Thymus (tissue), 11 donors: ENCODE data around the gene ARID1B. TPM values are rescaled to one million over a fixed set of nuclear protein-coding genes. Genes with fewer than 3 reads are reported as not detected.

Experiments
- DNase-seq, 9 donors: peaks; one replicate each; pipeline ENCODE4 v3.0.0-alpha.2; 2013; ENCODE audit warnings: low spot score in 9 of 9, low read depth in 6 of 9, missing footprints in 1 of 9
- H3K27ac ChIP-seq, 2 donors: one replicate each; pipeline ENCODE4 v1.5.1; 2013; ENCODE audit warnings: control low read depth in 1 of 2, low read depth in 1 of 2, low read length in 1 of 2, mild to moderate bottlenecking in 1 of 2, moderate library complexity in 1 of 2
- H3K27me3 ChIP-seq, 2 donors: one replicate each; pipeline ENCODE4 v1.5.1; 2013; ENCODE audit warnings: low read length in 1 of 2; ENCODE audit not compliant: control insufficient read depth in 2 of 2, insufficient read depth in 1 of 2
- H3K36me3 ChIP-seq, 2 donors: one replicate each; pipeline ENCODE4 v1.5.1; 2013; ENCODE audit warnings: low read length in 1 of 2, mild to moderate bottlenecking in 1 of 2, moderate library complexity in 1 of 2; ENCODE audit not compliant: control insufficient read depth in 2 of 2, insufficient read depth in 2 of 2
- H3K4me1 ChIP-seq, 2 donors: one replicate each; pipeline ENCODE4 v1.5.1; 2013; ENCODE audit warnings: low read length in 2 of 2; ENCODE audit not compliant: control insufficient read depth in 2 of 2, insufficient read depth in 2 of 2
- H3K4me3 ChIP-seq, 2 donors: one replicate each; pipeline ENCODE4 v1.5.1; 2013; ENCODE audit warnings: low read length in 2 of 2, control low read depth in 1 of 2, mild to moderate bottlenecking in 1 of 2
- H3K9me3 ChIP-seq, 2 donors: one replicate each; pipeline ENCODE4 v1.5.1; 2013; ENCODE audit warnings: low read length in 1 of 2, mild to moderate bottlenecking in 1 of 2; ENCODE audit not compliant: control insufficient read depth in 2 of 2, insufficient read depth in 1 of 2
- WGBS: extraction: QIAGEN DNeasy Blood & Tissue Kit; methylation state at CpG from one replicate; pipeline ENCODE4 v1.1.7; 2013; 5-methylcytosine and 5-hydroxymethylcytosine counted together
- polyA plus RNA-seq: library from polyadenylated mRNA; stranded (reverse); fragments of 200-250 nt; gene quantifications from one replicate; pipeline ENCODE4 v1.2.3, GENCODE V29; 2013
- total RNA-seq: library from RNA; stranded (reverse); fragments of 120-200 nt; gene quantifications from one replicate; pipeline ENCODE4 v1.2.4, GENCODE V29; 2013
- donor health status: healthy.

ARID1B gene
- total and polyA plus RNA-seq, 2 donors, result 24.0 to 26.5 TPM

GRCh38 chr6:156859686-156860085 is 82.5 kb downstream of the ARID1B start:
- H3K36me3 ChIP-seq, result no peaks in the 10 kb centered on the region
- peaks cover 6 to 16% of the 10 kb centered on the region in 2 donors for H3K4me1 ChIP-seq
- WGBS, result 94% methylated on average over 1 of the region's 1 CpG
- H3K27ac ChIP-seq, result no peak overlapping the region
- no peak overlapping the region for H3K4me3 ChIP-seq
- DNase-seq, result no peak
- H3K27me3 ChIP-seq, result no peaks in the 10 kb centered on the region
- no peaks in the 10 kb centered on the region for H3K9me3 ChIP-seq

GRCh38 chr6:156862711-156863110 is 85.5 kb downstream of the ARID1B start:
- 93% methylated on average over 7 of the region's 7 CpGs for WGBS
- H3K27ac ChIP-seq, result no peak overlapping the region
- H3K27me3 ChIP-seq, result no peaks in the 10 kb centered on the region
- no peak overlapping the region for H3K4me3 ChIP-seq
- H3K4me1 ChIP-seq, result peaks cover 6 to 9% of the 10 kb centered on the region in 2 donors
- H3K9me3 ChIP-seq, result no peaks in the 10 kb centered on the region
- H3K36me3 ChIP-seq, result peaks cover 0 to 2% of the 10 kb centered on the region in 2 donors
- no peak for DNase-seq

DNA sequence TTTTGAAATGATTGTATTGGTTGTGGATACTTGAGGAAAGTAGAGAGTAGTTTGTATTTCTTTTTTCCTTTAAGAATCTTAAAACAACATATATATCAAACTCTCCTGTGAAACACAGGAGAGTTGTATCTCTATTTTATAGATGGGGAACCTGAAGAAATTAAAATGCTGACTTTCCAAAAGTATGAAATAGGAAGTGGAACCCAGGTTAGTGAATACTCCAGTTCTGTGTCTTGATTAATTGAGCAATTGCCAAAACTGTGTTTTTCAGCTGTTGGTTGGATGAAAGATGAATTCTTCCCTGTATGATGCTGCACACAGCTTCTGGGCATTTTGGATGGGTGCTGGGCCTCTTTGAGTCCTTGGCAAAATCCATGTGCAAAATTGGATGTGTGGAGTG is 86.3 kb downstream of the ARID1B start:
- no peaks in the 10 kb centered on the region for H3K27me3 ChIP-seq
- no peak overlapping the region for H3K4me3 ChIP-seq
- H3K27ac ChIP-seq, result no peak overlapping the region
- DNase-seq, result no peak
- H3K9me3 ChIP-seq, result no peaks in the 10 kb centered on the region
- H3K36me3 ChIP-seq, result peaks cover 0 to 2% of the 10 kb centered on the region in 2 donors
- H3K4me1 ChIP-seq, result peaks cover 6 to 9% of the 10 kb centered on the region in 2 donors

GRCh38 chr6:156864557-156864956 is 87.4 kb downstream of the ARID1B start:
- H3K36me3 ChIP-seq, result peaks cover 0 to 2% of the 10 kb centered on the region in 2 donors
- 97% methylated on average over 6 of the region's 6 CpGs for WGBS
- H3K4me1 ChIP-seq, result peaks cover 2 to 6% of the 10 kb centered on the region in 2 donors
- H3K9me3 ChIP-seq, result no peaks in the 10 kb centered on the region
- H3K27me3 ChIP-seq, result no peaks in the 10 kb centered on the region
- H3K27ac ChIP-seq, result no peak overlapping the region
- H3K4me3 ChIP-seq, result no peak overlapping the region
- DNase-seq, result no peak

- Histone ChIP-seq H3K27me3 (no peaks in the 10 kb centered on the region), H3K36me3 (peaks cover 0 to 4% of the 10 kb centered on the region in 2 donors), H3K4me1 (peaks cover 0 to 6% of the 10 kb centered on the region in 2 donors), H3K4me3 (no peak overlapping the region), H3K9me3 (no peaks in the 10 kb centered on the region), H3K27ac (no peak overlapping the region)
- no peak for DNase-seq
- WGBS, result 95% methylated on average over 1 of the region's 1 CpG
These were observed 87.9 kb downstream of the ARID1B start for GRCh38 chr6:156865019-156865629.

GRCh38 chr6:156866220-156867015 is 89.2 kb downstream of the ARID1B start:
- no peak overlapping the region for H3K4me3 ChIP-seq
- peaks cover 0 to 6% of the 10 kb centered on the region in 2 donors for H3K4me1 ChIP-seq
- 88% methylated on average over 10 of the region's 10 CpGs for WGBS
- no peaks in the 10 kb centered on the region for H3K27me3 ChIP-seq
- H3K27ac ChIP-seq, result peak overlapping the region in 1 of 2 donors; percentile 38
- peaks cover 0 to 8% of the 10 kb centered on the region in 2 donors for H3K36me3 ChIP-seq
- no peak for DNase-seq
- no peaks in the 10 kb centered on the region for H3K9me3 ChIP-seq

DNA sequence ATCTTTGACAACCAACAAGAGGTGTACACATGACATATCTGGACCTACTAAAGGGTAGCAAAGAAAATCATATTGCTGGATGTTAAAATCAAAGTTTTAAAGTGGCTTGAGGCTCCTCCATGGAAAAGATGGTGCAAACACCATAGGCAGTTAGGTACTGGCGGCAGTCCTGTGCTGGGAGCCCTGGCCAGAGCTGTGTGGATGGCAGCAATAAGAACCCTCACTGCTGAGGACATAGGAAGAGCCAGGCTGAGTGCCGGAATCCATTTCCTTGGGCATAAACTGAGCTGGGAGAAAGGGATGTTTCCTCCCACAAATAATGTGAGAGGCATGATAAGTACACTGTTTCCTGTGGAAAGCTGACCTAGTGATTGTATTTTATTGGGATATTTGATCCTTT is 89.9 kb downstream of the ARID1B start:
- Histone ChIP-seq H3K27me3 (no peaks in the 10 kb centered on the region), H3K27ac (no peak overlapping the region), H3K36me3 (peaks cover 0 to 8% of the 10 kb centered on the region in 2 donors), H3K4me1 (peaks cover 0 to 6% of the 10 kb centered on the region in 2 donors), H3K9me3 (no peaks in the 10 kb centered on the region), H3K4me3 (no peak overlapping the region)
- DNase-seq, result no peak
- 95% methylated on average over 2 of the region's 2 CpGs for WGBS

DNA sequence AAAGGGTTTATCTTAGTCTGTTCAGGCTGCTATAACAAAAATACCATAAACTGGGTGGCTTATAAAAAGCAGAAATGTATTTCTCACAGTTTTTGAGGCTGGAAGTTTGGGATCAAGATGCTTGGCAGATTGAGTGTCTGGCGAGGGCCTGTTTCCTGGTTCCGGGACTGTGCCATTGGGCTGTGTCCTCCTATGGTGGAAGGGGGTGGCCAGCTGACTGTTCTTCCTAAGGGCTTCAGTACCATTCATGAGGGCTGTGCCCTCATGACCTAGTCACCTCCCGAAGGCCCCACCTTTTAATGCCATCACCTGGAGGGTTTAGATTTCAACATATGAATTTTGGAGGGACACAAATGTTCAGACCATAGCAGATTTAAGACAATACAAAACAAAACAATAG is 91.2 kb downstream of the ARID1B start:
- no peak for DNase-seq
- no peak overlapping the region for H3K4me3 ChIP-seq
- 97% methylated on average over 3 of the region's 3 CpGs for WGBS
- H3K4me1 ChIP-seq, result peaks cover 0 to 6% of the 10 kb centered on the region in 2 donors
- no peaks in the 10 kb centered on the region for H3K27me3 ChIP-seq
- H3K36me3 ChIP-seq, result peaks cover under 1 to 11% of the 10 kb centered on the region in 2 donors
- H3K27ac ChIP-seq, result no peak overlapping the region
- H3K9me3 ChIP-seq, result no peaks in the 10 kb centered on the region

- H3K9me3 ChIP-seq, result no peaks in the 10 kb centered on the region
- H3K27me3 ChIP-seq, result no peaks in the 10 kb centered on the region
- H3K4me1 ChIP-seq, result peaks cover 0 to 6% of the 10 kb centered on the region in 2 donors
- DNase-seq, result no peak
- peaks cover 3 to 14% of the 10 kb centered on the region in 2 donors for H3K36me3 ChIP-seq
- H3K27ac ChIP-seq, result no peak overlapping the region
- 97% methylated on average over 13 of the region's 13 CpGs for WGBS
- H3K4me3 ChIP-seq, result no peak overlapping the region
These were observed 92.8 kb downstream of the ARID1B start for GRCh38 chr6:156869980-156870398.
